Spleen (tissue), 11 donors: ENCODE data around the gene ZNF429. TPM values are rescaled to one million over a fixed set of nuclear protein-coding genes. Genes with fewer than 3 reads are reported as not detected.

Experiments
- DNase-seq: peaks from one replicate; pipeline ENCODE4 v3.0.0-alpha.2; 2020
- H3K27ac ChIP-seq, 8 donors: fragments of 200-600 bp; sonication (generic) in 7 of 8; 1 replicate in 4 of 8; 2 replicates in 4 of 8; pipeline versions ENCODE4 v1.5.0 to v1.8.0; 2016 to 2021; ENCODE audit warnings: inconsistent platforms in 4 of 8, mild to moderate bottlenecking in 4 of 8, moderate library complexity in 1 of 8
- H3K27me3 ChIP-seq, 7 donors: fragments of 200-600 bp; sonication (generic) in 6 of 7; replicated peaks in 1 of 7; 1 replicate in 4 of 7; 2 replicates in 3 of 7; pipeline versions ENCODE4 v1.5.0 to v1.8.0; 2016 to 2021; ENCODE audit warnings: inconsistent platforms in 3 of 7, mild to moderate bottlenecking in 1 of 7
- H3K36me3 ChIP-seq, 6 donors: fragments of 200-600 bp; sonication (generic) in 5 of 6; 1 replicate in 4 of 6; 2 replicates in 2 of 6; pipeline versions ENCODE4 v1.5.0 to v1.8.0; 2016 to 2021; ENCODE audit warnings: inconsistent platforms in 2 of 6
- H3K4me1 ChIP-seq, 6 donors: fragments of 200-600 bp; sonication (generic) in 5 of 6; 1 replicate in 3 of 6; 2 replicates in 3 of 6; pipeline versions ENCODE4 v1.5.0 to v1.8.0; 2016 to 2021; ENCODE audit warnings: inconsistent platforms in 3 of 6
- H3K4me3 ChIP-seq, 8 donors: fragments of 200-600 bp; sonication (generic) in 7 of 8; 1 replicate in 4 of 8; 2 replicates in 4 of 8; pipeline versions ENCODE4 v1.5.0 to v1.8.0; 2016 to 2021; ENCODE audit warnings: inconsistent platforms in 4 of 8, mild to moderate bottlenecking in 4 of 8, moderate library complexity in 2 of 8
- H3K9me3 ChIP-seq, 8 donors: fragments of 200-600 bp; sonication (generic) in 7 of 8; 1 replicate in 4 of 8; 2 replicates in 4 of 8; pipeline versions ENCODE4 v1.5.0 to v1.8.0; 2016 to 2021; ENCODE audit warnings: inconsistent platforms in 4 of 8
- CTCF ChIP-seq, 11 experiments: fragments of 200-600 bp in 7 of 11; fragments of 450-650 bp in 4 of 11; sonication (generic) in 4 of 11; IDR thresholded peaks in 8 of 11; conservative IDR thresholded peaks in 3 of 11; 1 replicate in 7 of 11; 2 replicates in 4 of 11; pipeline versions ENCODE4 v1.4.0 to v1.8.0; 2016 to 2021; ENCODE audit warnings: antibody characterized with exemption in 11 of 11, inconsistent platforms in 4 of 11, mild to moderate bottlenecking in 1 of 11
- POLR2A ChIP-seq, 3 donors: fragments of 450-650 bp; IDR thresholded peaks; one replicate each; pipeline ENCODE4 v1.5.1; 2017; ENCODE audit warnings: antibody characterized with exemption in 3 of 3, mild to moderate bottlenecking in 1 of 3
- POLR2AphosphoS5 ChIP-seq, 3 donors: sonication (generic); formaldehyde crosslinking; IDR thresholded peaks; one replicate each; pipeline ENCODE4 v1.5.1; 2017; ENCODE audit warnings: antibody characterized with exemption in 3 of 3
- WGBS, 5 donors: extraction: QIAGEN DNeasy Blood & Tissue Kit in 3 of 5; methylation state at CpG; one replicate each; pipeline versions ENCODE4 v1.1.5 to v1.1.7; 2013 to 2018; 5-methylcytosine and 5-hydroxymethylcytosine counted together
- intact Hi-C: fragments of 100-400 bp; cut with DNase I; formaldehyde crosslinking; loops from one replicate; pipeline ENCODE4 v1.15.0; 2023; ENCODE audit warnings: low total_unique reads
- polyA plus RNA-seq, 3 donors: library from polyadenylated mRNA; stranded (reverse); fragments of 200-250 nt; gene quantifications; one replicate each; pipeline ENCODE4 v1.2.1, GENCODE V29; 2013
- total RNA-seq, 7 donors: library from RNA; depleted of rRNA in 3 of 7; stranded (reverse); fragments of >200 nt in 3 of 7; fragmentation: NEBNext Ultra II Directional in 4 of 7; extraction: Animal tissue kit (Norgen Biotek cat#: 25700) in 4 of 7; gene quantifications; one replicate each; pipeline versions ENCODE4 v1.1.0 to v1.2.1, GENCODE V29; 2016 to 2021
- donor health status: healthy with polysubstance abuse.
- donor health status: DM: no; HTN: no; CAD: no; lungs with moderate emphysema.
- donor health status: DM: no; HTN: no; CAD: no.
- donor health status: Bipolar disorder and iron deficiency.
- donor health status: healthy.
- donor health status: DM: no; HTN: no; CAD: no.
- donor health status: DM: yes; HTN: yes; CAD: no.

ZNF429 gene
- total and polyA plus RNA-seq, 10 donors: 6.9 to 45.0 (median 16.9) TPM

GRCh38 chr19:21576481-21576880 is 71.1 kb downstream of the ZNF429 start:
- Histone ChIP-seq H3K4me1 (no peaks in the 10 kb centered on the region), H3K27me3 (no peaks in the 10 kb centered on the region), H3K4me3 (no peak overlapping the region), H3K27ac (no peak overlapping the region), H3K9me3 (peaks cover 0 to 91% (median 59%) of the 10 kb centered on the region in 8 donors), H3K36me3 (no peaks in the 10 kb centered on the region)
- DNase-seq: no peak
- intact Hi-C loops: no loop called here
- TF ChIP-seq CTCF (IDR thresholded peaks at IDR 0.05 in 8 of 11, conservative IDR thresholded peaks at IDR 0.05 in 3 of 11): no peak
- TF ChIP-seq POLR2AphosphoS5 (IDR thresholded peaks at IDR 0.05): no peak
- no peak for TF ChIP-seq POLR2A (IDR thresholded peaks at IDR 0.05)
- WGBS, 5 donors: 92 to 99% (median 95%) methylated on average over 3 of the region's 3 CpGs

GRCh38 chr19:21580101-21580500 is 74.7 kb downstream of the ZNF429 start:
- Histone ChIP-seq H3K27ac (peak overlapping the region in 1 of 8 donors; percentile 4), H3K36me3 (no peaks in the 10 kb centered on the region), H3K4me3 (no peak overlapping the region), H3K9me3 (peaks cover 0 to 84% (median 48%) of the 10 kb centered on the region in 8 donors), H3K27me3 (peaks cover 0 to 2% (median 0%) of the 10 kb centered on the region in 7 donors), H3K4me1 (no peaks in the 10 kb centered on the region)
- intact Hi-C loops: no loop called here
- TF ChIP-seq POLR2AphosphoS5 (IDR thresholded peaks at IDR 0.05) (no peak), POLR2A (IDR thresholded peaks at IDR 0.05) (no peak), CTCF (IDR thresholded peaks at IDR 0.05 in 8 of 11, conservative IDR thresholded peaks at IDR 0.05 in 3 of 11) (no peak)
- DNase-seq: no peak
- WGBS, 5 donors: 32 to 52% (median 48%) methylated on average over 3 of the region's 3 CpGs

GRCh38 chr19:21580818-21581217 is 75.4 kb downstream of the ZNF429 start:
- intact Hi-C loops: no loop called here
- Histone ChIP-seq H3K4me3 (no peak overlapping the region), H3K27me3 (peaks cover 0 to 8% (median 0%) of the 10 kb centered on the region in 7 donors), H3K9me3 (peaks cover 0 to 90% (median 48%) of the 10 kb centered on the region in 8 donors), H3K27ac (no peak overlapping the region), H3K36me3 (no peaks in the 10 kb centered on the region), H3K4me1 (no peaks in the 10 kb centered on the region)
- no peak for DNase-seq
- 83 to 92% (median 89%) methylated on average over 1 of the region's 1 CpG for WGBS, 5 donors
- no peak for TF ChIP-seq POLR2A (IDR thresholded peaks at IDR 0.05)
- TF ChIP-seq CTCF (IDR thresholded peaks at IDR 0.05 in 8 of 11, conservative IDR thresholded peaks at IDR 0.05 in 3 of 11): no peak
- TF ChIP-seq POLR2AphosphoS5 (IDR thresholded peaks at IDR 0.05): no peak

GRCh38 chr19:21581646-21582240 is 76.3 kb downstream of the ZNF429 start:
- H3K36me3 ChIP-seq: no peaks in the 10 kb centered on the region
- DNase-seq: no peak
- peaks cover 0 to 17% (median 7%) of the 10 kb centered on the region in 7 donors for H3K27me3 ChIP-seq
- WGBS, 5 donors: 86 to 97% (median 93%) methylated on average over 1 of the region's 1 CpG
- TF ChIP-seq POLR2AphosphoS5 (IDR thresholded peaks at IDR 0.05) (no peak), POLR2A (IDR thresholded peaks at IDR 0.05) (no peak), CTCF (IDR thresholded peaks at IDR 0.05 in 8 of 11, conservative IDR thresholded peaks at IDR 0.05 in 3 of 11) (no peak)
- H3K27ac ChIP-seq: no peak overlapping the region
- H3K4me3 ChIP-seq: no peak overlapping the region
- H3K9me3 ChIP-seq: peaks cover 0 to 81% (median 40%) of the 10 kb centered on the region in 8 donors
- H3K4me1 ChIP-seq: peaks cover 0 to 8% (median 3%) of the 10 kb centered on the region in 6 donors
- intact Hi-C loops: no loop called here
